NCI-H1436 treated with DMSO at 0.1 percent for 48 hours (cell line): ENCODE results near the gene ICAM4.
"Not testable (repeated sequence)": the region's sequence is repeated elsewhere in the genome, so short reads cannot be mapped to it uniquely, and the experiment has no call there.

Experiments used
- DNase-seq: peaks from one replicate; lab custom pipeline; 2025; lab: John Stamatoyannopoulos, UW

The ICAM4 gene, protein sequence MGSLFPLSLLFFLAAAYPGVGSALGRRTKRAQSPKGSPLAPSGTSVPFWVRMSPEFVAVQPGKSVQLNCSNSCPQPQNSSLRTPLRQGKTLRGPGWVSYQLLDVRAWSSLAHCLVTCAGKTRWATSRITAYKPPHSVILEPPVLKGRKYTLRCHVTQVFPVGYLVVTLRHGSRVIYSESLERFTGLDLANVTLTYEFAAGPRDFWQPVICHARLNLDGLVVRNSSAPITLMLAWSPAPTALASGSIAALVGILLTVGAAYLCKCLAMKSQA

DNA sequence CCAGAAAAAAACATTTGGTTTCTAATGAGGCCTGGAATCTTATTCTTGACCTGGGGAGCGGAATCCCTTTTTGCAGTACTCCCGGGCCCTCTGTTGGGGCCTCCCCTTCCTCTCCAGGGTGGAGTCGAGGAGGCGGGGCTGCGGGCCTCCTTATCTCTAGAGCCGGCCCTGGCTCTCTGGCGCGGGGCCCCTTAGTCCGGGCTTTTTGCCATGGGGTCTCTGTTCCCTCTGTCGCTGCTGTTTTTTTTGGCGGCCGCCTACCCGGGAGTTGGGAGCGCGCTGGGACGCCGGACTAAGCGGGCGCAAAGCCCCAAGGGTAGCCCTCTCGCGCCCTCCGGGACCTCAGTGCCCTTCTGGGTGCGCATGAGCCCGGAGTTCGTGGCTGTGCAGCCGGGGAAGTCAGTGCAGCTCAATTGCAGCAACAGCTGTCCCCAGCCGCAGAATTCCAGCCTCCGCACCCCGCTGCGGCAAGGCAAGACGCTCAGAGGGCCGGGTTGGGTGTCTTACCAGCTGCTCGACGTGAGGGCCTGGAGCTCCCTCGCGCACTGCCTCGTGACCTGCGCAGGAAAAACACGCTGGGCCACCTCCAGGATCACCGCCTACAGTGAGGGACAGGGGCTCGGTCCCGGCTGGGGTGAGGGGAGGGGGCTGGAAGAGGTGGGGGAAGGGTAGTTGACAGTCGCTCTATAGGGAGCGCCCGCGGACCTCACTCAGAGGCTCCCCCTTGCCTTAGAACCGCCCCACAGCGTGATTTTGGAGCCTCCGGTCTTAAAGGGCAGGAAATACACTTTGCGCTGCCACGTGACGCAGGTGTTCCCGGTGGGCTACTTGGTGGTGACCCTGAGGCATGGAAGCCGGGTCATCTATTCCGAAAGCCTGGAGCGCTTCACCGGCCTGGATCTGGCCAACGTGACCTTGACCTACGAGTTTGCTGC, at the start of gene ICAM4:
TSS of gene ICAM4 (plus strand) at position 153 of the 935 bp plus-strand sequence. CDS start at position 211, 58 bp downstream.
- no peak for DNase-seq

- no peak for DNase-seq
These were observed 49.1 kb upstream of the ICAM4 start for GRCh38 chr19:10237702-10238101.

DNA sequence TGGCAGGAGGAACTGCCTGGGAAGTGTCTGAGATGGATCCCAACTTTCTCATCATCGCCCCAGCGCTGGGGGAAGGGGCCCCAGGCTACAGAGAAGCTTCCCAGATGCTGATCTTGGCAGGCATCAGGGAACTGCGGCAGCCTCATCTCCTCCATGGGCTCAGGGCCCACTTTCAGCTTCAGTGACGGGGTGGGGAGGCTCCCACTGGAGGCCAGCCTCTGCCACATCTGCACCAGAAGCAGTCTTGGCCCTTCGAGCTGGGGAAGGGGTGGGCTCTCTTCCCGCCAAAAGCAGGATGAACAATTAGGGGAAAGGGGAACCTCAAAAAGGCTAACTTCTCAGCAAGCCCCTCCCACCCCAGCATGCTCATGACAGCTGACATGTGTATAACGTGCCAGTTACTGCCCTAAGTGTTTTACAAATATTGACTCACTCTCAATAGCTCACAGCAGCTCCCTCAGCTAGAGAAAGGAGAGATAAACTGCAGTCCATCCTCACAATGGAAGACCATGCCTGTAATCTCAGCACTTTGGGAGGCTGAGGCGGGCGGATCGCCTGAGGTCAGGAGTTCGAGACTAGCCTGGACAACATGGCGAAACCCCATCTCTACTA, 48.5 kb upstream of the ICAM4 start:
- peak; percentile 92 for DNase-seq

DNA sequence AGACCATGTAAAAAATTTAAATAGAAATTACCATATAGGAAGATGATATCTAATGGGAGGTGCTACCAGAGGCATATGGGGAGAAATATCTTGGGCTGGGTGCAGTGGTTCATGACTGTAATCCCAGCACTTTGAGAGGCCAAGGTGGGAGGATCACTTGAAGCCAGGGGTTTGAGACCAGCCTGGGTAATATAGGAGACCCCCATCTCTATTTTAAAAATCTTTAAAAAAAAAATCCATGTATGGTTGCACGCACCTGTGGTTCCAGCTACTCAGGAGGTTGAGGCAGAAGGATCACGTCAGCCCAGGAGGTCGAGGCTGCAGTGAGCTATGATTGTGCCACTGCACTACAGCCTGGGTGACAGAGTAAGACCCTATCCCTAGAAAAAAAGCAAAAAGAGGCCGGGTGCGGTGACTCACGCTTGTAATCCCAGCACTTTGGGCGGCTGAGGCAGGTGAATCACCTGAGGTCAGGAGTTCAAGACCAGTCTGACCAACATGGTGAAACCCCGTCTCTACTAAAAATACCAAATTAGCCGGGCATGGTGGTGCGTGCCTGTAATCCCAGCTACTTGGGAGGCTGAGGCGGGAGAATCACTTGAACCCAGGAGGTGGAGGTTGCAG, 44.8 kb upstream of the ICAM4 start:
- DNase-seq: not testable (repeated sequence)

GRCh38 chr19:10243606-10244005, 43.1 kb upstream of the ICAM4 start:
- DNase-seq: no peak

DNA sequence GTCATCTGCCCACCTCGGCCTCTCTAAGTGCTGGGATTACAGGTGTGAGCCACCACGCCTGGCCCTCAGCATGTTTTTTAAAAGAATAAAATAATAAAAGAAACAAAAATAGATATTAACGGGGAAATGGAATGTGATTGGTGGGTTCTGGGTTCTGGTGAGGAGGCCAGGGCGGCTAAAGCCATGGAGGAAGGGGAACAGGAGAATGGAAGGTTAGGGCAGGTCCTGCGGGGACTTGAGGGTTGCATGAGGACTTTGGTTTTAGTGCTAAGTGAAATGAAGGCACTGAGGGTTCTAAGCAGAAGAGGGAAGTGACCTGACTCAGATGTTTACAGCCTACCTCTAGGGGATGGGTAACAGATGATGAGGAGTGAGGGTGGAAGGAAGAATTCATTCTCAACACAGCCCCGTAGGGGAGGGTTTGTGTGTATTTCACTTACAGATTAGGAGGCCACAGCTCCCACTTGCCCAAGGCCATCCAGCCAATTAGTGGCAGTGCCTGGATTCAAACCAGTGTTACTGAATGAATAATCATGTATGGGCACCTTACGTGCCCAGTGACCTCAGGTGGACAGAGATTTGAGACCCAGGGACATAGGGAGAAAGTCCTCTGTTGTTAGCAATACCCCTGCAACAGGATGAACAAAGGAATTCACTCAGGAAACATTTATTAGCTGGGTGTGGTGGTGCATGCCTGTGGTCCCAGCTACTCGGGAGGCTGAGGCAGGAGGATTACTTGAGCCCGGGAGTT, 41.4 kb upstream of the ICAM4 start:
- DNase-seq: no peak

DNA sequence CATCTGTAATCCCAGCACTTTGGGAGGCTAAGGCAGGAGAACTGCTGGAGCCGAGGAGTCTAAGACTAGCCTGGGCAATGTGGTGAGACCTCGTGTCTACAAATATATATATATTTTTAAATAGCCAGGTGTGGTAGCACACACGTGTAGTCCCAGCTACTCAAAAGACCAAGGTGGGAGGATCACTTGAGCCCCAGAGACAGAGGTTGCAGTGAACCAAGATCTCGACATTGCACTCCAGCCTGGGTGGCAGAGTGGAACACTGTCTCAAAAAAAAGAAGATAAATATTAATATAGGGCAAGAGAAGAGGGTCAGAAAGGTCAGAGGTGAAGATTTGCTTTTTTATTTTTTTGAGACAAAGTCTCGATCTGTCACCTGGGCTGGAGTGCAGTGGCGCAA, 40.2 kb upstream of the ICAM4 start:
- DNase-seq: no peak

DNA sequence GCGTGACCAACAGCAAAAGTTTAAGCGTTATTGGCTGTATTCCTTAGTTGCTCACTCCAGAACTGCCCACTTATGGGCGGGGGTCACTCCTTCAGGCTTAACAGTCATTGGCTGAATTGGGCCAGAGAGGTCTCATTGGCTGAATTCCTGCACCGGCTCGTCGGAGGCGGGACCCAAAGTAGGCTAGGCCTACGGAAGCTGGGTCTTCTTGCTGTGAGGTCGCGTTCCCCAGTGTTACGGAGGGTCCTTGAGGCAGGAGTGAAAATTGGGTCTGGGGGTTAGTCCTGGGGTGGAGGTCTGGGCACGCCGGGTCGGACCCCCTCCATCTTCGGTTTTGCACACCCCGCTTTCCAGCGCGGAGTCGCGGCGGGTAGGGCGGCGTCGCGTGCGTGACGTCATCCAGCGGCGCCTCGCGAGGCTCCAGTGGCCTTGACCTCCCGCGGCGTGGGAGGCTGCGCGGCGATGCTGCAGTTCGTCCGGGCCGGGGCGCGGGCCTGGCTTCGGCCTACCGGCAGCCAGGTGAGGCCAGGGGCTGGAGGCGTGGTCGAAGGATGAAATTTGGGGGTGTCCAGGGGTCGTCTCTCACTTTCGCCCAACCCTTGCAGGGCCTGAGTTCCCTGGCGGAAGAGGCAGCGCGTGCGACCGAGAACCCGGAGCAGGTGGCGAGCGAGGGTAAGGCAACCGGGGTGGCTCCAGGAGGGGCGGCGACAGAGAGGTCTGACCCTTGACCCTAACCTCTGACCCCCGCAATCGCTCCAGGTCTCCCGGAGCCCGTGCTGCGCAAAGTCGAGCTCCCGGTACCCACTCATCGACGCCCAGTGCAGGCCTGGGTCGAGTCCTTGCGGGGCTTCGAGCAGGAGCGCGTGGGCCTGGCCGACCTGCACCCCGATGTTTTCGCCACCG, 34.7 kb upstream of the ICAM4 start, which contains the start of gene MRPL4:
TSS of gene MRPL4 (plus strand) at position 423 of the 903 bp plus-strand sequence. CDS start at position 463, 40 bp downstream.
- DNase-seq: peak; percentile 98

GRCh38 chr19:10252707-10253106, 34.0 kb upstream of the ICAM4 start:
- no peak for DNase-seq

DNA sequence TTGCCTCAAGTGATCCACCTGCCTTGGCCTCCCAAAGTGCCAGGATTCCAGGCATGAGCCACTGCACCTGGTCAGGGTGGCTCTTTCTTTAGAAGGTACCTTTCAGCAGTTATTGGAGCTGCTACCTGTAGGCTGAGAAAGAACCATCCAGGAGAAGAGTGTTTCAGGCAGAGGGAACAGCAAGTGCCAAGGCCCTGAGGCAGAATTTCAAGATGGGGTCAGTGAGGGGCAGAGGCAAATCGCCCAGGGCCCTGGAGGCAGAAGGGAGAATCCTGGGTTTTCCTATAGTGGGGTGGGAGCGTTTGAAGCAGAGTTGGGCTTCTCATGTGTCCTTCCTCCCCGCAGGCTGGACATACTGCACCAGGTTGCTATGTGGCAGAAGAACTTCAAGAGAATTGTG, 32.5 kb upstream of the ICAM4 start:
- no peak for DNase-seq

- no peak for DNase-seq
These were observed 31.4 kb upstream of the ICAM4 start for GRCh38 chr19:10255358-10255757.

DNA sequence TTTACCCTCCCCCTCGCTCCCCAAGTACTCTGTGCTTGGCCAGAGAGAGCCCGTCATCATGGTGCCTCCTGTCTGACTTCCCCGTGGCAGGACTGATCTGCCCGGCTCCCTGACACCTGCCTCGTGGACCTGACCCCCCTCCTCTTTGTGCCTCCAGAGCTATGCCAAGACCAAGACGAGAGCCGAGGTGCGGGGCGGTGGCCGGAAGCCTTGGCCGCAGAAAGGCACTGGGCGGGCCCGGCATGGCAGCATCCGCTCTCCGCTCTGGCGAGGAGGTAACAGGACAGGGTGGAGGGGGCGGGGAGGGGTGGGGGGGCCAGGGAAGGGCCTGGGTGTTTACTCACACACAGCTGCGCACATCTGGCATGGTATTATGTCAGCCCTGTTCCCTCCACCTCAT, 30.2 kb upstream of the ICAM4 start:
- no peak for DNase-seq

GRCh38 chr19:10256970-10257615, 29.7 kb upstream of the ICAM4 start:
- DNase-seq: no peak

- no peak for DNase-seq
These were observed 28.6 kb upstream of the ICAM4 start for GRCh38 chr19:10258080-10258710.

GRCh38 chr19:10259162-10259905, 27.4 kb upstream of the ICAM4 start:
- DNase-seq: peak; percentile 13

GRCh38 chr19:10260141-10260584, 26.6 kb upstream of the ICAM4 start:
- no peak for DNase-seq

DNA sequence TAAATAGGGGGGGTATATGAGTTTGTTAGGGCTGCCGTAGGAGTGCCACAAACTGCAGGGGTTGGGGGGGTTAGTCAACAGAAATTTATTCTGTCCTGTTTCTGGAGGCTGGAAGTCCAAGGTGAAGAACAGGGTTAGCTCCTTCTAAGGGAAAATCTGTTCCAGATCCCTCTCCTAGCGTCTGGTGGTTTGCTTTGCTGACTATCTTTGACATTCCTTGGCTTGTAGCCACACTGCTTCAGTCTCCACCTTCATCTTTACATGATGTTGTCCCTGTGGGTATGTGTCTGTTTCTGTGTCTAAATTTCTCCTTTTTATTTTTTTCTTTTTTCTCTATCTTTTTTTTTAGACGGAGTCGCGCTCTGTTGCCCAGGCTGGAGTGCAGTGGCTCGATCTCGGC, 24.0 kb upstream of the ICAM4 start:
- DNase-seq: no peak

GRCh38 chr19:10266706-10267105, 20.0 kb upstream of the ICAM4 start:
- DNase-seq: no peak

DNA sequence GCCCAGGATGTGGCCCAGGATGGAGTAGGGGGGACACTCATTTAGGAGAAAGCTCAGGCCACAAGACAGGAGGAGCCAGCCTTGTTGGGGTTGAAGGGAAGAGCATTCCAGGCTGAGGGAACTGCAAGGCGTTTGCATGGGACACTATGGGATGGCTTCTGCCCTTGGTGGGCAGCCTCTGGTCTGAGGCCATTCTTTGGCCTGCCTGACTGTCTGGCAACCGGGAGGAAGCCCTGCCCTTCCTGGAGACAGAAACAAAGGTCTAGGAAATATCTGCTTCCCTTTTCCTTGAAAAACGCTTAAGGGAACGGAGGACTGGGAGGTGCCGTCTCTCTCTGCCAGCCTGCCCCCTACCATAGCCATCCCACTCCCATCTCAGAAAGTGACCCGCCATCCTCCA, 18.7 kb upstream of the ICAM4 start:
- DNase-seq: no peak
